Cardiac fibroblast (primary cell): ENCODE results near the gene ZFP36L1.
"Not testable (repeated sequence)": the region's sequence is repeated elsewhere in the genome, so short reads cannot be mapped to it uniquely, and the experiment has no call there.

Source experiments
- DNase-seq, 2 donors: peaks; one replicate each; pipeline versions ENCODE4 v3.0.0 to v3.0.0-alpha.2; 2010; ENCODE audit warnings: low read depth in 2 of 2
- H3K4me3 ChIP-seq, 2 donors: replicated peaks in 1 of 2; 1 replicate in 1 of 2; 2 replicates in 1 of 2; pipeline ENCODE4 v1.5.1; 2011; ENCODE audit warnings: low read depth in 2 of 2, low read length in 2 of 2, mild to moderate bottlenecking in 2 of 2, moderate library complexity in 1 of 2
- TF ChIP-seq, protein P1 (sequence below): IDR thresholded peaks from one replicate; pipeline ENCODE4 v1.5.1; 2011; ENCODE audit warnings: low read depth, mild to moderate bottlenecking, low read length, inconsistent platforms

Gene ZFP36L1

DNA sequence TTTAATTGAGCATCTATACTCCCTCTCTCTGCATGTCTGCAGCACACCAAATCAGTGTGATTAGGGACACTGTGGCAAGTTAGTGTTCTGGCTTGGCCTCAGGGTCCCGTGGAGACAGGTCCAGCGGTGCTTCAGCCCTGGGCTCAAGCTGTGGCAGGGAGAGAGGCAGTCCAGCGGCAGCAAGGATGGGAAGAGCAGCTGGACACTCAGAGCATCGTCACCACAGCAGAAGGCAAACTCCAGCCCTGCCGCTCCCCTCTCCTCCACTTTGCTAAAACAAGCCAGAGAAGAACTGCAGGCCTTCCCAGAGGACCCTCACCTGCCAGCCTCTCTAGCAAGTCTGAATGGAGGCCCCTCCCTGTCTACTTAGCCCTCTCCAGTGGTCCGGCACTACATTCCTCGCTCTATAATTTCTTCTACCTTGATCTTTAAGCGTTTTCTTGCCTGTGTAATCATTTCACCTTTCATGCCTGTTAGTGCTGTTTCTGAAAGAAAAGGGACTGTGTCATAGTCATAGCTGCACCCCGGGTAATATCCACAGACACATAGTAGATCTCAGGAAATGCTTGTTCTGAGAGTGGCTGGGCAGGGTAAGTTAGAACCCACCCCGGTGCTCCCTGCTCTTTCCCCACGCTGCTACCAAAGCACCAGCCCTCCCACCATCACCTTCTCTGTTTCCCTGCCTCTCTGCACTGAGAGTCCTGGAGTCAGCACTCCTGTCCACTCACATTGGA is 22.1 kb downstream of the ZFP36L1 start:
- no peak for DNase-seq
- no peak overlapping the region for H3K4me3 ChIP-seq
- TF ChIP-seq, protein P1, sequence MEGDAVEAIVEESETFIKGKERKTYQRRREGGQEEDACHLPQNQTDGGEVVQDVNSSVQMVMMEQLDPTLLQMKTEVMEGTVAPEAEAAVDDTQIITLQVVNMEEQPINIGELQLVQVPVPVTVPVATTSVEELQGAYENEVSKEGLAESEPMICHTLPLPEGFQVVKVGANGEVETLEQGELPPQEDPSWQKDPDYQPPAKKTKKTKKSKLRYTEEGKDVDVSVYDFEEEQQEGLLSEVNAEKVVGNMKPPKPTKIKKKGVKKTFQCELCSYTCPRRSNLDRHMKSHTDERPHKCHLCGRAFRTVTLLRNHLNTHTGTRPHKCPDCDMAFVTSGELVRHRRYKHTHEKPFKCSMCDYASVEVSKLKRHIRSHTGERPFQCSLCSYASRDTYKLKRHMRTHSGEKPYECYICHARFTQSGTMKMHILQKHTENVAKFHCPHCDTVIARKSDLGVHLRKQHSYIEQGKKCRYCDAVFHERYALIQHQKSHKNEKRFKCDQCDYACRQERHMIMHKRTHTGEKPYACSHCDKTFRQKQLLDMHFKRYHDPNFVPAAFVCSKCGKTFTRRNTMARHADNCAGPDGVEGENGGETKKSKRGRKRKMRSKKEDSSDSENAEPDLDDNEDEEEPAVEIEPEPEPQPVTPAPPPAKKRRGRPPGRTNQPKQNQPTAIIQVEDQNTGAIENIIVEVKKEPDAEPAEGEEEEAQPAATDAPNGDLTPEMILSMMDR = no peak

GRCh38 chr14:68770051-68770450 is 22.8 kb downstream of the ZFP36L1 start:
- TF ChIP-seq, protein P1 = no peak
- H3K4me3 ChIP-seq = no peak overlapping the region
- DNase-seq = no peak

GRCh38 chr14:68768316-68768715 is 24.6 kb downstream of the ZFP36L1 start:
- no peak for DNase-seq
- TF ChIP-seq, protein P1 = no peak

GRCh38 chr14:68767248-68767645 is 25.6 kb downstream of the ZFP36L1 start:
- H3K4me3 ChIP-seq = no peak overlapping the region
- TF ChIP-seq, protein P1 = no peak
- DNase-seq = no peak

More at GRCh38 chr14:68768316-68768715, 24.6 kb downstream of the ZFP36L1 start:
- H3K4me3 ChIP-seq = no peak overlapping the region

DNA sequence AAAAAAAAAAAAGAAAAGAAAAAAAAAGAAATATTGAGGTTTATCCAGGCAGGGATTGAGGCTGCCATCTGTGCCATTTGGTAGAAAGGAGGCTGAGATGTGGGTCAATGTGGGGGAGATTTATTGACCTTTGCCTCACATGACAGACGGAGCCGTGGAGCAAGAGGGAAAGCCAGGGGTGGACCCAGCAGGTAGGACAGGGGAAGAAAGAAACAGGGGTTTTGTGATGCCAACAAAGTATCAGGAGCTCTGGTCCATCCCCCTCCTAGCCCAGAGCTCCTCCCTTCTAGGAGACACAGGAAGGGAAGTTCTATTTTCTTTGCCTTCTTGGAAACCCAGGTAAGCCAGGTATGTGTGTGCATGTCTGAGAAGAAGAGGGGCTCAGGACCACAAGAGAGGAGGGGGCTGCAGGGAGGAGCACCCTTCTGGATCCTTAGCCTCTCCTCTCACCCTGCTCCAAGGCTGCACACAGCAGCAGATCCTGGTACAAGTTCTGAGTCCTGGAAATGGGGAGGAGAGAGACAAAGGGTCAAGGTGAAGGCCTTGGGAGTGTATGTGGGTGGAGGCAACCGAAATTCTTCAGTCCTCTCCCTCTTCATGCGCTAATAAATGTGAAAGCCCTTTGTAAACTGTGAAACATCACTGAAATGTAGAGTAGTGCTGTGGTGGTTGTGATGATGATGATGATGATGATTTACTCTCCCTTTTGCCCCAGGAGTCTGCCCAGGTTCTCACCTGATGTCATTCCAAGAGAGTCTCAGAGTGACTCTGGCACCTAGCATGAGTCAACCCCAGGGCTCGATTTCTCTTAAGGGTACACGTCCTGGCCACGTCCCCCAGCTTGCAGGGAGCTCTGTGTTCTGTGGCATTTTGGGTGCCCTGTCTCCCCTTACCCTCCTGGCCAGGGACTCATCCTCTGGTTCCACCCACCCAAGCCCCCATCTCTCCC is 26.3 kb downstream of the ZFP36L1 start:
- TF ChIP-seq, protein P1 = no peak
- DNase-seq = no peak
- H3K4me3 ChIP-seq = no peak overlapping the region

DNA sequence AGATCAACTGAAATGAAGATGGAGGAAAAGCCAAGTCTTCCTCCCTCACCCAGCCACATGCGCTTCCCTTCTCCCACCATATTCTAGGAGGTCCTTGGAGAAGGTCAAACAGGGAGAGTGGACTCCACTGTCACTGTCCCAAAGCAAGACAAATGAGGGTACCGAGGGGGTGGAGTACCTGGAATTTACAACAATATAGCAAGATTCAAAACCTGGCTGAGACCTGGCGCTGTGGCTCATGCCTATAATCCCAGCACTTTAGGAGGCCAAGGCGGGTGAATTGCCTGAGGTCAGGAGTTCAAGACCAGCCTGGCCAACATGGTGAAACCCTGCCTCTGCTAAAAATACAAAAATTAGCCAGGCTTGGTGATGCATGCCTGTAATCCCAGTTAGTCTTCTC is 29.0 kb downstream of the ZFP36L1 start:
- not testable (repeated sequence) for H3K4me3 ChIP-seq, DNase-seq

DNA sequence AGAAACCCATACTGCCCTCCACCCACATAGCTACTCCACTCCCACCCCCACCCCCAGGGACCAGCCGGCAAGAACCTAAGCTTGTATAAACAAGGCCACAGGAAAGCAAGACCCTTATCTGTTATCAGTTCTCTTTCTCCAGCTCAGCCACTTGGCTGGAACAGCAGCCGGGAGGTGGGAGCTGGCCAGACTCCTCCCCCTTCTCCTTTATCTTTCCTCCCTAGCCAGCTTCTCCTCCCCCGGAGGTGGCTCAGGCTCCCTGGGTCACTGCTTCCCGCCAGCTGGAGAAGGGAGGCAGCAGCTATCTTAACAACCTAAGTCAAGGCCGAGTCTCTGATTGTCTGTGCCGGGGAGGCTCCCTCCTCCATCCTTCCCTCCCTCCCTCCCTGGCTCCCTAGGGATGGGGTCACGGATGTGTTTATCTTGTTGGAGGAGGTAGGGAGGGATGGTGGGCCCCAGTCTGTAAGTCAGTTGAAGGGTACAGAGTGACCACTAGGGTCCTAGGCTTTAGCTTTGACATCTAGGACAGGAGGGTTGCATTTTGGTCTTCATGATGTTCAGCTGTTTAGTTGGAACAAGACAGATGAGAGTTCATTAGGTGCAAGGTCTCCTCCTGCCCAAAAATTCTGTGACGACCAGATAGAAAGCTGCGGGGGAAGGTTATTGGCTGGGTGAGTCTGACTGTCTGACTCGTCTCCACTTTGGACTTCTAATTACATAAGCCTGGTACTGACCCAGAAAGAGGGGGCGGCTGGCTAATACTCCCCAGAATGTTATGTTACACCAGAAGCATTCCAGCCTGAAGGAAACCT is 29.7 kb downstream of the ZFP36L1 start:
- peak; percentile 39 to 91 for DNase-seq
- H3K4me3 ChIP-seq = no peak overlapping the region
- TF ChIP-seq, protein P1 = no peak
